GM12891 (cell line): ENCODE data around the gene PPM1H.

Experiments used
- PAX5 ChIP-seq: IDR thresholded peaks from 2 replicates; pipeline ENCODE4 v1.6.1; 2011; ENCODE audit warnings: low read length, moderate library complexity, mild to moderate bottlenecking; ENCODE audit not compliant: insufficient read depth, severe bottlenecking
- POLR2A ChIP-seq: IDR thresholded peaks from 2 replicates; pipeline ENCODE4 v1.6.1; 2011; ENCODE audit warnings: low read depth, low read length, control low read depth
- POLR2AphosphoS5 ChIP-seq: IDR thresholded peaks from 2 replicates; pipeline ENCODE4 v1.6.1; 2011; ENCODE audit warnings: low read depth, low read length, control low read depth
- TAF1 ChIP-seq: IDR thresholded peaks from 2 replicates; pipeline ENCODE4 v1.6.1; 2011; ENCODE audit warnings: low read depth, low read length, control low read depth

DNA sequence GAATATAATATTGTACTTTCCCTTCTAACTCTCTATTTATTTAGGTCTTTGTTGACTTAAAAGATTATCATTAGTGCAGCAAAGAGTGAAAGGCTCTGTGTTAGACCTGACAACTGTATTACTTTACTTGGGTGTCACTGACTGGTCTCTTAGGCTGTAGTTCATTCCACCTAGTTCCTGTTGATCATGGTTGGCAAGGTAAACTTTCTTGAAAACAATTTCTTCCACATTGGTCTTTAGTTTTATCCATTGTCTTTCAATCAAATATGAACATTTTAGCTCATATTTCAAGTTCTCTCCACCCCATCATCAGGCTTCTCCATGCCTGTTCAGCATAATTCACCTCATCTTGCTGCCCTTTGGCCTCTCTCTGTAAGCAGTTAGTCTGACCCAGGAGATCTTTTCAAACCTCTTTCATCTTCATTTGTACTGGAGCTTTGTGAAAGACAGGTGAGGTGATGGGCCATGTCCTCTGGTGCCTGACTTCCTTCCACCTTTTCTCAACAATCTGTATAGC is 32.1 kb upstream of the PPM1H start:
- no peak for TF ChIP-seq POLR2AphosphoS5
- no peak for TF ChIP-seq POLR2A
- no peak for TF ChIP-seq PAX5
- TF ChIP-seq TAF1 = no peak
